Measurements from ENCODE around the gene MINDY4B.

DNA sequence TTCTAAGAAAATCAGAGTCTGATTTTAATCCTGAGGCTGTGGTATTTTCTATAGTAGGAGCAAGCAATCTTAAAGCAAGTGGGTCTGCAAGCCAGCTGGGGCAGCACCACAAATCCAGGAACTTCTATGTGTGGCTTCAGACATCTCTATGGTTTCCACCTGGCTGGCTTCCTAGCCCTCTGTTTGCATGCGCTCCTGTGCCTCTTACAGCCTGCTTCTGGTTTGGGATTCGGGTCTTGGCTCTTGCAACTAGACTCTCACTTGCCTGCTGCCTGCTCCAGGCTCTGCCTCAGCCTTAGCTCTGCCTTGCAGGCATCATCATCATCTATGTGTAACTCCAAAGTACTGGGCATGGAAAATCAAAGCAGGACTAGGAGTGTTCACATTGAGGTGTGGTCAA lies 43.4 kb downstream of the MINDY4B start:
- TF ChIP-seq, protein P1, sequence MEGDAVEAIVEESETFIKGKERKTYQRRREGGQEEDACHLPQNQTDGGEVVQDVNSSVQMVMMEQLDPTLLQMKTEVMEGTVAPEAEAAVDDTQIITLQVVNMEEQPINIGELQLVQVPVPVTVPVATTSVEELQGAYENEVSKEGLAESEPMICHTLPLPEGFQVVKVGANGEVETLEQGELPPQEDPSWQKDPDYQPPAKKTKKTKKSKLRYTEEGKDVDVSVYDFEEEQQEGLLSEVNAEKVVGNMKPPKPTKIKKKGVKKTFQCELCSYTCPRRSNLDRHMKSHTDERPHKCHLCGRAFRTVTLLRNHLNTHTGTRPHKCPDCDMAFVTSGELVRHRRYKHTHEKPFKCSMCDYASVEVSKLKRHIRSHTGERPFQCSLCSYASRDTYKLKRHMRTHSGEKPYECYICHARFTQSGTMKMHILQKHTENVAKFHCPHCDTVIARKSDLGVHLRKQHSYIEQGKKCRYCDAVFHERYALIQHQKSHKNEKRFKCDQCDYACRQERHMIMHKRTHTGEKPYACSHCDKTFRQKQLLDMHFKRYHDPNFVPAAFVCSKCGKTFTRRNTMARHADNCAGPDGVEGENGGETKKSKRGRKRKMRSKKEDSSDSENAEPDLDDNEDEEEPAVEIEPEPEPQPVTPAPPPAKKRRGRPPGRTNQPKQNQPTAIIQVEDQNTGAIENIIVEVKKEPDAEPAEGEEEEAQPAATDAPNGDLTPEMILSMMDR (IDR thresholded peaks at IDR 0.05; ENCODE audit: low read depth, low read length, poor library complexity, severe bottlenecking): no peak
- no peak for TF ChIP-seq EZH2phosphoT487 (IDR thresholded peaks at IDR 0.05; ENCODE audit: borderline replicate concordance, low read length)
